Measurements from ENCODE around the gene NAALADL1. TPM values are rescaled to one million over a fixed set of nuclear protein-coding genes. Genes with fewer than 3 reads are reported as not detected.

The NAALADL1 gene
- total RNA-seq, 1 experiment from 2014 or later = not detected

- Histone ChIP-seq H3K4me3 (ENCODE audit: low read depth, low read length, poor library complexity, severe bottlenecking) (no peak overlapping the region), H3K27ac (ENCODE audit: low read depth, low read length, poor library complexity, severe bottlenecking) (no peak overlapping the region), H3K36me3 (ENCODE audit: insufficient read depth, low read length, poor library complexity, severe bottlenecking) (peaks cover 62% of the 10 kb centered on the region), H3K9me3 (ENCODE audit: low read depth, low read length, poor library complexity, severe bottlenecking) (no peaks in the 10 kb centered on the region), H3K4me1 (ENCODE audit: insufficient read depth, low read length, poor library complexity, severe bottlenecking) (peaks cover 12% of the 10 kb centered on the region), H3K27me3 (replicated peaks; ENCODE audit: insufficient read depth, low read depth, low read length, poor library complexity) (no peaks in the 10 kb centered on the region)
- CTCF ChIA-PET = no interaction called here
- TF ChIP-seq, protein P1, sequence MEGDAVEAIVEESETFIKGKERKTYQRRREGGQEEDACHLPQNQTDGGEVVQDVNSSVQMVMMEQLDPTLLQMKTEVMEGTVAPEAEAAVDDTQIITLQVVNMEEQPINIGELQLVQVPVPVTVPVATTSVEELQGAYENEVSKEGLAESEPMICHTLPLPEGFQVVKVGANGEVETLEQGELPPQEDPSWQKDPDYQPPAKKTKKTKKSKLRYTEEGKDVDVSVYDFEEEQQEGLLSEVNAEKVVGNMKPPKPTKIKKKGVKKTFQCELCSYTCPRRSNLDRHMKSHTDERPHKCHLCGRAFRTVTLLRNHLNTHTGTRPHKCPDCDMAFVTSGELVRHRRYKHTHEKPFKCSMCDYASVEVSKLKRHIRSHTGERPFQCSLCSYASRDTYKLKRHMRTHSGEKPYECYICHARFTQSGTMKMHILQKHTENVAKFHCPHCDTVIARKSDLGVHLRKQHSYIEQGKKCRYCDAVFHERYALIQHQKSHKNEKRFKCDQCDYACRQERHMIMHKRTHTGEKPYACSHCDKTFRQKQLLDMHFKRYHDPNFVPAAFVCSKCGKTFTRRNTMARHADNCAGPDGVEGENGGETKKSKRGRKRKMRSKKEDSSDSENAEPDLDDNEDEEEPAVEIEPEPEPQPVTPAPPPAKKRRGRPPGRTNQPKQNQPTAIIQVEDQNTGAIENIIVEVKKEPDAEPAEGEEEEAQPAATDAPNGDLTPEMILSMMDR (conservative IDR thresholded peaks at IDR 0.05; ENCODE audit: low read depth, low read length) = peak; percentile 70
- TF ChIP-seq EZH2 (IDR thresholded peaks at IDR 0.05; ENCODE audit: borderline replicate concordance, low read depth, low read length, poor library complexity, severe bottlenecking) = no peak
- POLR2A ChIA-PET (ENCODE audit: low non-redundant PET) = no interaction called here
- no TSS peak for BruUV-seq (replicated peaks)
- peak; percentile 61 for DNase-seq (ENCODE audit: low spot score)
- intact Hi-C loops (cut with micrococcal nuclease; ENCODE audit: unreplicated experiment) = no loop called here
These were observed 19.8 kb upstream of the NAALADL1 start for GRCh38 chr11:65078151-65078550.

GRCh38 chr11:65077451-65077850 is 19.1 kb upstream of the NAALADL1 start:
- Histone ChIP-seq H3K9me3 (ENCODE audit: low read depth, low read length, poor library complexity, severe bottlenecking) (no peaks in the 10 kb centered on the region), H3K36me3 (ENCODE audit: insufficient read depth, low read length, poor library complexity, severe bottlenecking) (peaks cover 55% of the 10 kb centered on the region), H3K27me3 (replicated peaks; ENCODE audit: insufficient read depth, low read depth, low read length, poor library complexity) (no peaks in the 10 kb centered on the region), H3K4me3 (ENCODE audit: low read depth, low read length, poor library complexity, severe bottlenecking) (no peak overlapping the region), H3K4me1 (ENCODE audit: insufficient read depth, low read length, poor library complexity, severe bottlenecking) (peaks cover 5% of the 10 kb centered on the region), H3K27ac (ENCODE audit: low read depth, low read length, poor library complexity, severe bottlenecking) (no peak overlapping the region)
- intact Hi-C loops (cut with micrococcal nuclease; ENCODE audit: unreplicated experiment) = no loop called here
- DNase-seq (ENCODE audit: low spot score) = no peak
- CTCF ChIA-PET = no interaction called here
- POLR2A ChIA-PET (ENCODE audit: low non-redundant PET) = no interaction called here
- TF ChIP-seq, protein P1 (conservative IDR thresholded peaks at IDR 0.05; ENCODE audit: low read depth, low read length) = no peak
- TF ChIP-seq EZH2 (IDR thresholded peaks at IDR 0.05; ENCODE audit: borderline replicate concordance, low read depth, low read length, poor library complexity, severe bottlenecking) = no peak
- BruUV-seq (replicated peaks) = no TSS peak

DNA sequence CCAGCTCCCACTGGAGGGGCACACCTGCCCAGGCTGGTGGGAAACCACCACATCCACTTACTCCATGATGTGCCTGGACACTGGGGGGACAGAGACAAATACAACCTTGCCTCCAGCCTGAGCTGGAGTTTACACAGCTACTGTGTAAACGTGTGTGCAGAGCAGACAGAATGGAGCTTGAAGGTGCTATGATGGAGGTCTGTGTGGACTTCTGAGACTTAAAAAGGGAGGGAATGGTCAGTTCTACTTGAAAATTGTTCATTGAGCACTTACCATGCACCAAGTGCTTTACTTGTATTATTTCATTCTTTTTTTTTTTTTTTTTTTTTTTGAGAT is 14.2 kb upstream of the NAALADL1 start:
- POLR2A ChIA-PET (ENCODE audit: low non-redundant PET) = no interaction called here
- no peak overlapping the region for H3K4me3 ChIP-seq (ENCODE audit: low read depth, low read length, poor library complexity, severe bottlenecking)
- H3K27ac ChIP-seq (ENCODE audit: low read depth, low read length, poor library complexity, severe bottlenecking) = no peak overlapping the region
- CTCF ChIA-PET = no interaction called here
- no peak for DNase-seq (ENCODE audit: low spot score)
- intact Hi-C loops (cut with micrococcal nuclease; ENCODE audit: unreplicated experiment) = no loop called here
- H3K36me3 ChIP-seq (ENCODE audit: insufficient read depth, low read length, poor library complexity, severe bottlenecking) = peaks cover 14% of the 10 kb centered on the region
- H3K27me3 ChIP-seq (replicated peaks; ENCODE audit: insufficient read depth, low read depth, low read length, poor library complexity) = no peaks in the 10 kb centered on the region
- no peaks in the 10 kb centered on the region for H3K9me3 ChIP-seq (ENCODE audit: low read depth, low read length, poor library complexity, severe bottlenecking)
- no TSS peak for BruUV-seq (replicated peaks)
- peaks cover 3% of the 10 kb centered on the region for H3K4me1 ChIP-seq (ENCODE audit: insufficient read depth, low read length, poor library complexity, severe bottlenecking)
- TF ChIP-seq EZH2 (IDR thresholded peaks at IDR 0.05; ENCODE audit: borderline replicate concordance, low read depth, low read length, poor library complexity, severe bottlenecking) = no peak
- TF ChIP-seq, protein P1 (conservative IDR thresholded peaks at IDR 0.05; ENCODE audit: low read depth, low read length) = no peak
